Endodermal cell (in vitro differentiated cells): ENCODE measurements around the gene DAP. TPM values are rescaled to one million over a fixed set of nuclear protein-coding genes. Genes with fewer than 3 reads are reported as not detected.

Experiments
- DNase-seq: peaks from one replicate; pipeline ENCODE4 v3.0.0-alpha.2; 2017
- H3K27ac ChIP-seq: 2 replicates; pipeline ENCODE4 v1.5.1; 2013; ENCODE audit warnings: mild to moderate bottlenecking, low read depth, low read length, moderate library complexity
- H3K27me3 ChIP-seq: 2 replicates; pipeline ENCODE4 v1.6.1; 2013; ENCODE audit warnings: mild to moderate bottlenecking, low read length, moderate library complexity; ENCODE audit not compliant: insufficient read depth, control insufficient read depth, poor library complexity, severe bottlenecking
- H3K36me3 ChIP-seq: 2 replicates; pipeline ENCODE4 v1.7.0; 2013; ENCODE audit warnings: mild to moderate bottlenecking, low read length, moderate library complexity; ENCODE audit not compliant: control insufficient read depth, insufficient read depth
- H3K4me1 ChIP-seq: one replicate; pipeline ENCODE4 v1.7.0; 2013; ENCODE audit warnings: low read length; ENCODE audit not compliant: control insufficient read depth, insufficient read depth
- H3K4me3 ChIP-seq: 2 replicates; pipeline ENCODE4 v1.5.1; 2013; ENCODE audit warnings: mild to moderate bottlenecking, low read length, moderate library complexity
- H3K9ac ChIP-seq: 2 replicates; pipeline ENCODE4 v1.6.1; 2013; ENCODE audit warnings: mild to moderate bottlenecking, low read length, moderate library complexity; ENCODE audit not compliant: poor library complexity, severe bottlenecking; ENCODE audit errors: extremely low read depth
- H3K9me3 ChIP-seq: 2 replicates; pipeline ENCODE4 v1.6.1; 2013; ENCODE audit warnings: mild to moderate bottlenecking, low read length, moderate library complexity; ENCODE audit not compliant: control insufficient read depth
- H3K27ac Mint-ChIP-seq: 2 replicates; pipeline ENCODE4 v1.8.0; 2020; ENCODE audit warnings: mixed read lengths
- H3K27me3 Mint-ChIP-seq: 2 replicates; pipeline ENCODE4 v1.8.0; 2021; ENCODE audit warnings: mild to moderate bottlenecking, mixed read lengths; ENCODE audit not compliant: insufficient read depth
- H3K36me3 Mint-ChIP-seq: 2 replicates; pipeline ENCODE4 v1.8.0; 2020; ENCODE audit warnings: low read depth, mixed read lengths
- H3K4me1 Mint-ChIP-seq: 2 replicates; pipeline ENCODE4 v1.8.0; 2020; ENCODE audit warnings: mixed read lengths
- H3K4me3 Mint-ChIP-seq: 2 replicates; pipeline ENCODE4 v1.8.0; 2020; ENCODE audit warnings: mild to moderate bottlenecking, moderate library complexity, mixed read lengths
- H3K9me3 Mint-ChIP-seq: 2 replicates; pipeline ENCODE4 v1.8.0; 2020; ENCODE audit warnings: mild to moderate bottlenecking, mixed read lengths
- WGBS, 2 experiments: methylation state at CpG; one replicate each; pipeline versions ENCODE4 v1.1.5 to v1.1.7; 2013; ENCODE audit warnings: missing lambda C conversion rate in 2 of 2, mixed read lengths in 1 of 2; ENCODE audit not compliant: insufficient coverage in 1 of 2, insufficient read length in 1 of 2; 5-methylcytosine and 5-hydroxymethylcytosine counted together
- total RNA-seq, 2 donors: library from RNA; stranded (reverse); fragmentation: NEBNext Ultra II Directional in 1 of 2; extraction: Animal tissue kit (Norgen Biotek cat#: 25700) in 1 of 2; gene quantifications; 2 replicates in 1 of 2; 3 replicates in 1 of 2; pipeline ENCODE4 v1.2.1, GENCODE V29; 2021
- TF ChIP-seq, protein P1 (sequence below): fragments of 200-600 bp; sonication (generic); conservative IDR thresholded peaks from 2 replicates; pipeline ENCODE4 v1.5.0; 2021; ENCODE audit warnings: antibody characterized with exemption, mild to moderate bottlenecking

DAP gene
- total RNA-seq, 2 donors from 2014 or later: 77.7 to 106 TPM

DNA sequence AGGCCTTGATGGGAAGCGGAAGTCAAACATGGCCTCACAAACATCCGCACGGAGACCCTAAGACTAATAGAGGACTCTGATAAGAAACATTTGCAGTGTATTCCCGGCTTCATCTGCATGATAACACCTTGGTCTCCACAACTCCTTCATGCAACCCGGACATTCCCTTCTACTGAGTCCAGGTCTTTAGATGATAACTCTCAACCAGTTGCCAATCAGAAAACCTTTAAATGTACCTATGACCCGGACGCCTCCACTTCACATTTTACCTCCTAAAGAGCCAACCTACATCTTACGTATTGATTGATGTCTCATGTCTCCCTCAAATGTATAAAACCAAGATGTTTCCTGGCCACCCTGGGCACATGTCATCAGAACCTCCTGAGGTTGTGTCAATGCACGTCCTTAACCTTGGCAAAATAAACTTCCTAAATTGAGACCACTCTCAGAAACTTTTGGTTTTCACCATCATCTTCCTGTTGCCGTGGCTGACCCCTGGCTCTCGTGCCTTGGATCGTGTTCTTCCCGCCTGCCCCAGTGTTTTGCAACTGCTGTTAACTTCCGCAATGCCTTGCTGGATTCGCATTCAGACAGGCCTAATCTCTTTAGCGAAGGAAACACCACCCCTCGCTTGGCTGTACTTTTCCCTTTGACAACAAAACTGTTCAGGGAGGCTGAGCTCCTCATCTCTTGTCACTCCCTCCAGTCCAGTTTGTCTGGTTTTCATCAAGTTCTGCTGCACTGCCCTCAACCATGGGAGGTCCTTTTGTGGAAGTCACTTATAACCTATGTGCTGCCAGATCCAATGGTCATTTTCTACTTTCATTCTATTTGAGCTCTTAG, 1.1 kb upstream of the DAP start:
- Histone ChIP-seq H3K9me3 (no peaks in the 10 kb centered on the region), H3K36me3 (peaks cover 3% of the 10 kb centered on the region), H3K27ac (peak overlapping the region; percentile 62), H3K27me3 (no peaks in the 10 kb centered on the region), H3K4me1 (no peaks in the 10 kb centered on the region), H3K4me3 (peak overlapping the region; percentile 80), H3K9ac (peak overlapping the region; percentile 80)
- TF ChIP-seq, protein P1, sequence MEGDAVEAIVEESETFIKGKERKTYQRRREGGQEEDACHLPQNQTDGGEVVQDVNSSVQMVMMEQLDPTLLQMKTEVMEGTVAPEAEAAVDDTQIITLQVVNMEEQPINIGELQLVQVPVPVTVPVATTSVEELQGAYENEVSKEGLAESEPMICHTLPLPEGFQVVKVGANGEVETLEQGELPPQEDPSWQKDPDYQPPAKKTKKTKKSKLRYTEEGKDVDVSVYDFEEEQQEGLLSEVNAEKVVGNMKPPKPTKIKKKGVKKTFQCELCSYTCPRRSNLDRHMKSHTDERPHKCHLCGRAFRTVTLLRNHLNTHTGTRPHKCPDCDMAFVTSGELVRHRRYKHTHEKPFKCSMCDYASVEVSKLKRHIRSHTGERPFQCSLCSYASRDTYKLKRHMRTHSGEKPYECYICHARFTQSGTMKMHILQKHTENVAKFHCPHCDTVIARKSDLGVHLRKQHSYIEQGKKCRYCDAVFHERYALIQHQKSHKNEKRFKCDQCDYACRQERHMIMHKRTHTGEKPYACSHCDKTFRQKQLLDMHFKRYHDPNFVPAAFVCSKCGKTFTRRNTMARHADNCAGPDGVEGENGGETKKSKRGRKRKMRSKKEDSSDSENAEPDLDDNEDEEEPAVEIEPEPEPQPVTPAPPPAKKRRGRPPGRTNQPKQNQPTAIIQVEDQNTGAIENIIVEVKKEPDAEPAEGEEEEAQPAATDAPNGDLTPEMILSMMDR: no peak
- H3K4me1 Mint-ChIP-seq: peaks cover 30% of the 10 kb centered on the region
- DNase-seq: peak; percentile 45
- WGBS, 2 experiments: 78 to 80% methylated on average over 14 to 17 of the region's 17 CpGs
- peak overlapping the region; percentile 84 for H3K4me3 Mint-ChIP-seq
- no peaks in the 10 kb centered on the region for H3K9me3 Mint-ChIP-seq
- H3K36me3 Mint-ChIP-seq: peaks cover 4% of the 10 kb centered on the region
- H3K27me3 Mint-ChIP-seq: peaks cover 11% of the 10 kb centered on the region
- H3K27ac Mint-ChIP-seq: peak overlapping the region; percentile 90

DNA sequence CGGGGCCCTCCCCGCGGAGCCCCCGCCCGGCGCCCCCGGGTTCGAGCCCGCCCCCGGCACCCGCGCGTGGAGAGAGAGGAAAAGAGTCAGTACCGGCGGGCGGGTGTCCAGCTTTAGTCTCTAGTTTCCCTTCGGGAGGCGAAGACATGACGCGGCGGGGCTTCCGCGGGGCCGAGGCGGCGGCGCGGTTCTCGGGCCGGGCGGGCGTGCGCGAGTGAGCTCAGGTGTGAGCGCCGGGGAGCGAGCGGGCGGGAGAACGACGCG, 181 bp downstream of the DAP start:
- no peaks in the 10 kb centered on the region for H3K9me3 Mint-ChIP-seq
- Histone ChIP-seq H3K27me3 (no peaks in the 10 kb centered on the region), H3K4me1 (no peaks in the 10 kb centered on the region), H3K4me3 (peak overlapping the region; percentile 99), H3K27ac (peak overlapping the region; percentile 61), H3K9ac (peak overlapping the region; percentile 92), H3K9me3 (no peaks in the 10 kb centered on the region), H3K36me3 (peaks cover 15% of the 10 kb centered on the region)
- TF ChIP-seq, protein P1: no peak
- H3K36me3 Mint-ChIP-seq: peaks cover 8% of the 10 kb centered on the region
- no peak overlapping the region for H3K27ac Mint-ChIP-seq
- H3K27me3 Mint-ChIP-seq: peaks cover 11% of the 10 kb centered on the region
- H3K4me3 Mint-ChIP-seq: peak overlapping the region; percentile 84
- H3K4me1 Mint-ChIP-seq: peaks cover 35% of the 10 kb centered on the region
- peak; percentile 84 for DNase-seq
- 0% methylated on average over 42 of the region's 42 CpGs; no CpG with 5 or more reads in 1 of the 2 experiments for WGBS, 2 experiments

DNA sequence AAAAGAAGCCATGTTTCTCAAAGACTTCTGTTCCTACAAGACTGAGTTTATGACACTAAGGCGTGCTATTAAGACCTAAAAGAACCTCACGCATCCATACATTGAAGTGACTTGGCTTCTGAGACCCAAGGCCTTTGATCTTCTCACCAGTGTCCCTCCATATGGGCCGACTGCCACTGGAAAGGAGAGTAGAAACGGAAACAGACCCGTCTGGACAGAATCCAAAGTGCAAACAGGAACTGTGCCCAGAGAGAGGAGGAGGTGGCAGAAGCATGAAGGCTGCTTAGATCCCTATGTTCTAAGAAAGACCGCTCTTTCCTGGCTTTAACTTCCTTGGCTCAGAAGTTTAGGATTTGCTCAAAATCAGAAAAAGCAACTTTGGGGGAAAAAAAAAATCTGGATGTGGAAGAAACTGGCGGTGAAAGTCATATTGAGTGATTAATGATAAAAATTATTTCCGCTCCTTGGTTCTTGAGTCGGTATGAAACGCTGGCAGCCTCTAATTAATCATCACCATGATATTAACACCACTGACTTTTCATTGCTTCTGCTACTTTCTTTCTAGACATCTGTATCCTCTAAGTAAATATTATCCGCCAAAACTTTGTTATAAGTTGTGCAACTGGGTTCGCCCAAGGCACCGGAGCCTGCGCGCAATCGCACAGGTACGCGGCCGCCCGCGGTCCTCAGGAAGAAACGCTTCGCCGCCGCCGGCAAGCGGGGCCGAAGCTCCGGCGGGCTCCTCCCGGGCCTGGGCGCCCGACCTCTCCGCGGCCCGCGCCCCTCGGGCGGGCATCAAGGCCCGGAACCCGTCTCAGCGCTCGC, 726 bp downstream of the DAP start:
- H3K4me3 Mint-ChIP-seq: peak overlapping the region; percentile 84
- Histone ChIP-seq H3K27ac (peak overlapping the region; percentile 61), H3K9ac (peak overlapping the region; percentile 92), H3K27me3 (no peaks in the 10 kb centered on the region), H3K9me3 (peaks cover 4% of the 10 kb centered on the region), H3K36me3 (peaks cover 17% of the 10 kb centered on the region), H3K4me3 (peak overlapping the region; percentile 99), H3K4me1 (no peaks in the 10 kb centered on the region)
- peak overlapping the region; percentile 95 for H3K27ac Mint-ChIP-seq
- peaks cover 35% of the 10 kb centered on the region for H3K4me1 Mint-ChIP-seq
- H3K27me3 Mint-ChIP-seq: peaks cover 11% of the 10 kb centered on the region
- DNase-seq: peak; percentile 48
- TF ChIP-seq, protein P1: no peak
- H3K36me3 Mint-ChIP-seq: peaks cover 14% of the 10 kb centered on the region
- H3K9me3 Mint-ChIP-seq: no peaks in the 10 kb centered on the region
- 8 to 11% methylated on average over 26 to 43 of the region's 43 CpGs for WGBS, 2 experiments
